ENCODE measurements around the gene DAB2IP. TPM values are rescaled to one million over a fixed set of nuclear protein-coding genes. Genes with fewer than 3 reads are reported as not detected.
A peak's percentile ranks its signal among the peaks of the same experiment; 100 is the strongest.

The DAB2IP gene
- total RNA-seq, 2 donors from 2014 or later, result 38.0 to 47.0 TPM

DNA sequence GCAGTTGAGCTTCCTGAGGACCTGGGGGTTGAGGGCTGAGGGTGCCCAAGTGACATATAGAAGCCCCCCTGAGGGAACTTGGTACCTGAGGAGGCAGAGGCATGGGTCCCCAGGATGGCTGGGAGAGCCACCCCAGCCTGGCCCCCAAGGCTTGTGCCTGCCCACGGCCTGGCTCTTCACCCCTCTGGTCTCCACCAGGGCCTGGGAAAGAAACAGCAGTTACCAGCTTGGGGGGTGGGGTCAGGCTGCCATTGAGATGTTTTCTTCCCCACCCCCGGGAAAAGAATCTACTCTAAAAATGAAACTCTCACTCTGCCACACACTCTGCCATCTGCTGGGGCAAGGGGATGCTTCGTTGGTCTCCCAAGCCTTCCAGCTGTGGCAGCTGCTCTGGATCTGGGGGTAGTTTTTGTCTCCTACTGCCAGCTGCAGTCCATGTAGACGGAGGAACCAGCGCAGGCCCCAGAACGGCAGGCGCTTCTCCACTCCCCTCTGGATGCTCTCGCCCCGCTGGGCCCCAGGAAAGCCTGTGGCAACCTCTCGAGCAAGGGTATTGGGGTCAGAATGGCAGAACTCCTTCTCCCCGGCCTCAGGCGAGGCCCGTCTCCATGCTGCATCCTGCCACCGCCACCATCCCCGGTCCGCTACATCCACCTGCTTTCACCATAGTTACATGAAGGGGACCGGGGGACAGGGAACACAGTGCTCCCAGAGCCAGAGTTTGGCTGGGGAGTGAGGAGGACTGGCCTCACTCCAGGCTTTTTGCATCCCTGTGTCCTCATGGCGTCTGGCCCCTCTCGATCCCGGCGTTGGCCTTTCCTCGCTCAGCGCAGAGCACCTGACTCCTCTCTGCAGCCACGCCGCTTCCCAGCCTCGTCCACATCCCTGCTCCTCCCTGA is 123.5 kb downstream of the DAB2IP start:
- Histone ChIP-seq H3K27ac (peak overlapping the region in 1 of 2 donors; percentile 12), H3K36me3 (peaks cover 67% of the 10 kb centered on the region), H3K4me1 (peaks cover 0 to 69% of the 10 kb centered on the region in 2 donors), H3K9me3 (no peaks in the 10 kb centered on the region), H3K4me3 (no peak overlapping the region), H3K27me3 (no peaks in the 10 kb centered on the region)
- no peak for DNase-seq (ENCODE audit: low spot score)
- TF ChIP-seq, protein P1, sequence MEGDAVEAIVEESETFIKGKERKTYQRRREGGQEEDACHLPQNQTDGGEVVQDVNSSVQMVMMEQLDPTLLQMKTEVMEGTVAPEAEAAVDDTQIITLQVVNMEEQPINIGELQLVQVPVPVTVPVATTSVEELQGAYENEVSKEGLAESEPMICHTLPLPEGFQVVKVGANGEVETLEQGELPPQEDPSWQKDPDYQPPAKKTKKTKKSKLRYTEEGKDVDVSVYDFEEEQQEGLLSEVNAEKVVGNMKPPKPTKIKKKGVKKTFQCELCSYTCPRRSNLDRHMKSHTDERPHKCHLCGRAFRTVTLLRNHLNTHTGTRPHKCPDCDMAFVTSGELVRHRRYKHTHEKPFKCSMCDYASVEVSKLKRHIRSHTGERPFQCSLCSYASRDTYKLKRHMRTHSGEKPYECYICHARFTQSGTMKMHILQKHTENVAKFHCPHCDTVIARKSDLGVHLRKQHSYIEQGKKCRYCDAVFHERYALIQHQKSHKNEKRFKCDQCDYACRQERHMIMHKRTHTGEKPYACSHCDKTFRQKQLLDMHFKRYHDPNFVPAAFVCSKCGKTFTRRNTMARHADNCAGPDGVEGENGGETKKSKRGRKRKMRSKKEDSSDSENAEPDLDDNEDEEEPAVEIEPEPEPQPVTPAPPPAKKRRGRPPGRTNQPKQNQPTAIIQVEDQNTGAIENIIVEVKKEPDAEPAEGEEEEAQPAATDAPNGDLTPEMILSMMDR (IDR thresholded peaks at IDR 0.05), result no peak

DNA sequence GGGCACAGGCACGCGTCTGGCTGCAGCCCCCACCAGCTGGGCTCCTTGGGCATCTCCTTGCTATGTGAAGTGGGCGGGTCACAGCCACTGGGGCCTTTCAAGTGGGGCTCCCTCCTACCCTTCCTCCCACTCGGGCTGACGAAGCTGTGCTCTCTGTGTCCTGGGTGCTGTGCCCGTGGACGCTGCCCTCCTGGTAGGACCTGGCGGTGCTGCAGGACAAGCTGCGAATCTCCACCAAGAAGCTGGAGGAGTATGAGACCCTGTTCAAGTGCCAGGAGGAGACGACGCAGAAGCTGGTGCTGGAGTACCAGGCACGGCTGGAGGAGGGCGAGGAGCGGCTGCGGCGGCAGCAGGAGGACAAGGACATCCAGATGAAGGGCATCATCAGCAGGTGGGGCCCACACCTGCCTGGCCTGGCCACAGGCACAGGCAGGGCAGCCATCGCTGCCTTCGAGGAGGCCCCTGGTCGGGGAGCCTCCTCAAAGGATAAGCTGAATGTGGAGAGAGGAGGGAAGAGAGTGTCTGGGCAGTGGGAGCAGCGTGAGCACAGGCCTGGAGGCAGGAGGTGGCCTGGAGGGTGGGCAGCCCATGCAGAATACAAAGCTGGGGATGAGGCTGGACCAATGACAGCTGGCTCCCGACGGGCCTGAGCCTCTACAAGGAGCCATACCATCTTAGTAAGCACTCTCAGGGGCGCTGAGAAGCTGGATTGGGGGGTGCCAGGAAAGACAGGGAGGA is 124.7 kb downstream of the DAB2IP start:
- Histone ChIP-seq H3K4me3 (no peak overlapping the region), H3K4me1 (peaks cover 0 to 66% of the 10 kb centered on the region in 2 donors), H3K9me3 (no peaks in the 10 kb centered on the region), H3K27me3 (no peaks in the 10 kb centered on the region), H3K36me3 (peaks cover 63% of the 10 kb centered on the region), H3K27ac (no peak overlapping the region)
- DNase-seq (ENCODE audit: low spot score), result no peak
- TF ChIP-seq, protein P1 (IDR thresholded peaks at IDR 0.05), result no peak

DNA sequence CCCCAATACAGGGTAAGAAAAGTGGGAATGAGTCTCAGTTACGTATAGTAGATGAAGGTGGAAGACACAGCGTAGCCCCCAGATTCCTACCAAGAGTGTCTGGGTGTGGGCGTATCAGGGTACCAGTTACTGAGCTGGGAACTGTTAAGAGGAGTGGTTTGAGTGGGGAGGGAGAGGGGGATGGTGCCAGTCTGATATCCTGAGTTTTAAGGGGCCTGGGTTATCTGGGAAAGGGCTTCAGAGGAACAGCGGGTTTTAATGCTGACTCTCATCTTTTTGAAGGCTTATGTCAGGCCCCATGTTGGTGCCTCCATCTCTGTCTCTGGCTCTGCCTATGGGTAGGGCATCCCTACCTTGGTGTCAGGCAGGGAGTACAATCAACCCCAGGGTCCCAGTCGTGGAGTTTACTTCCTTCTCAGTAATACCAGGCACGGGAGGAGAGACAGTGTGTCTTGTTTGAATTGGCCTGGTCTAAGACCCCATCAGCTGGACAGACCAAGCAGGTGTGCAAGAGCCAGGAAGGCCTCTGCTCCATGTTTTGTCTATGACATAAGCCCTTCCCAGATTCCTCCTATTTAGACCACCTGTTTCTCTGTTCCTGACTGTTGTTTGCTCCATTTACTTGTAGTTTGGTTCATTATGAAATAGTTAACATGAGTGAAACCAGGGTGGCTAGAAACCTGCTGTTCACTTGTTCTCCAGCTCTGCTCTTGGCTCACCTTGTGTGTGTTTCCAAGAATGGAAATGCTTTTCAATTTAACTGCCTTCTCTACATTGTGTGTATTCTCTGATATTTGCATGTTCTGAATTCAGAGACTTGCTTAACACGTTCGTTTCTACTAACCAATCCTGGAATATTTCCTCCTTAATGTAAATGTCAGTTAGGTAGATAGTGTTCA is 125.6 kb downstream of the DAB2IP start:
- H3K9me3 ChIP-seq, result no peaks in the 10 kb centered on the region
- peak overlapping the region in 1 of 2 donors; percentile 7 for H3K27ac ChIP-seq
- H3K4me1 ChIP-seq, result peaks cover 0 to 58% of the 10 kb centered on the region in 2 donors
- no peak overlapping the region for H3K4me3 ChIP-seq
- no peaks in the 10 kb centered on the region for H3K27me3 ChIP-seq
- H3K36me3 ChIP-seq, result peaks cover 71% of the 10 kb centered on the region
- TF ChIP-seq, protein P1 (IDR thresholded peaks at IDR 0.05), result no peak
- no peak for DNase-seq (ENCODE audit: low spot score)

DNA sequence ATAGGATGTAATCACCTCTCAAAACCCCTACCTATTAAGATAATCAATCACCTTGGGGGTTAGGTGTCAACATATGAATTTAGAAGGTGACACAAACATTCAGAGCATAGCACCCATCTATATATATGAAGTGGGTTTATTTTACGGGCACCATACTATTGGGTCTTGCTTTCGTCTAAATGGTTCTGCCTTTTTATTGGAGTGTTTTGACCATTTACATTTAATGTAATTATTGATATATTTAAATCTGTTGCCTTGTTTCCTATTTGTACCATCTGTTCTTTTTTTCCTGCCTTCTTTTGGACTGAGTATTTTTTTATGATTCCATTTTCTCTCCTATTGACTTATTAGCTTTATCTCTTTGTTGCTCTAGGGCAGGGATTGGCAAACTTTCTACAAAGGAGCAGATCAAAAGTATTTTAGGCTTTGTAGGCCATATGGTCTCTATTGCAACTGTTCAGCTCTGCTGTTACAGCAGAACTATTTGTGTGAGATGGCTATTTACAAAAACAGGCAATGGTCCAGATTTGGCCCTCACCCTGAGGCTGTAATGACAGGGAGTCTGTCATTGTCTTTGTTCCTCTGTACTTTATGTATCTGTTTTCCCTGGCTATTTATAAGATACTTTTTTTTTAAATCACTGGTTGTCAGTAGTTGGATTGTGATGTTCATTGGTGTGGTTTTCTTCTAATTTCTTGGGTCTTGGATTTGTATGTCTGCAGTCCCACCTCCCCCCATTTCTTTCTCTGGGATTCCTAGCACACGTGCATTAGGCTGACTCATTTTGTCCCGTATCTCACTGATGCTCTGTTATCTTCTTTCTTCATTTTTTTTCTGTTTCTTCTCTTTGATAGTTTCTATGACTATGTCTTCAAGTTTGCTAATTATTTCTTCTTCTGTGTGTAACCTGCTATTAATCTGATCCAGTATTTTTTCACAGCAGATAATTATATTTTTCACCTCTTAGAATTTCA is 127.1 kb downstream of the DAB2IP start:
- Histone ChIP-seq H3K4me3 (no peak overlapping the region), H3K36me3 (peaks cover 73% of the 10 kb centered on the region), H3K27ac (peak overlapping the region; percentile 33 to 55), H3K9me3 (no peaks in the 10 kb centered on the region), H3K27me3 (no peaks in the 10 kb centered on the region), H3K4me1 (peaks cover 0 to 50% of the 10 kb centered on the region in 2 donors)
- DNase-seq (ENCODE audit: low spot score), result no peak
- TF ChIP-seq, protein P1 (IDR thresholded peaks at IDR 0.05), result no peak

Data from right atrium auricular region (tissue), 2 donors.